ENCODE results near the gene PLIN5.

GRCh38 chr19:4517451-4518057, 17.5 kb downstream of the PLIN5 start:
- no peak for TF ChIP-seq CTCF (IDR thresholded peaks at IDR 0.05; ENCODE audit: borderline replicate concordance, extremely low read depth, low read length, poor library complexity, severe bottlenecking)
- TF ChIP-seq EZH2 (IDR thresholded peaks at IDR 0.05; ENCODE audit: borderline replicate concordance, low read depth, low read length, severe bottlenecking), result no peak
